GM19328 (cell line): ENCODE results near the gene ARID3A.
A peak's percentile ranks its signal among the peaks of the same experiment; 100 is the strongest.

Experiments used
- ATAC-seq: cut with Tn5 transposase; IDR thresholded peaks from one replicate; pipeline ENCODE4 v1.9.1; 2021; ENCODE audit warnings: mild to moderate bottlenecking, moderate library complexity; ENCODE audit not compliant: unreplicated experiment

Gene ARID3A

DNA sequence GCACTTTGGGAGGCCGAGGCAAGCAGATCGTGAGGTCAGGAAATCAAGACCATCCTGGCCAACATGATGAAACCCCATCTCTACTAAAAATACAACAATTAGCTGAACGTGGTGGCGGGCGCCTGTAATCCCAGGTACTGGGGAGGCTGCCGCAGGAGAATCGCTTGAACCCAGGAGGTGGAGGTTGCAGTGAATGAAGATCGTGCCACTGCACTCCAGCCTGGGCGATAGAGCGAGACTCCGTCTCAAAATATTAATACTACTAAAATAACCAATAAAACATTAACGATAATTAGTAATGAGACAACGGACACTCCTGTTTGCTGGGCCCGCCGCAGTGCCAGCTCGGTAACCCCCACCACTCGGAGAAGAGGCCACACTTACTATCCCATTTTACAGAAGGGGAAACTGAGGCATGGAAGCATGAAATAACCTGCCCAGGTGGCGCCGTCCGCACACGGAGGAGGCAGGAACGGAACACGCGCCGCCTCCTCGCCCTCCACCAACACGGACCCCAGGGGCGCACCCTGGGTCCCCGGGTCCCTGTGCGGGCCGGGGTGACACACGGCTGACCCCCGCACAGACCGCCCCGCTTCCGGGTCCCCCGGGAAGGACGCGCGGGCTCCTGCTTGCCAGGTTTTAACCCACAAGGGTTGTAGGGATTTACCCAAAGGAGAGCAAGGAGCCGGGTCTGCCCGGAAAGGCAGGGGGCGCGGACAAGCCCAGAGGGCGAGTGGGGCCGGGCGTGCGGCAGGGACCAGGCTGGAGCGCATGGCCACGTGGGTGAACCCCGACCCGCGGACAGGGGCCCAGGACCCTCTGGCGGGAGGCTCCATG lies 14.4 kb upstream of the ARID3A start:
- ATAC-seq: no peak

DNA sequence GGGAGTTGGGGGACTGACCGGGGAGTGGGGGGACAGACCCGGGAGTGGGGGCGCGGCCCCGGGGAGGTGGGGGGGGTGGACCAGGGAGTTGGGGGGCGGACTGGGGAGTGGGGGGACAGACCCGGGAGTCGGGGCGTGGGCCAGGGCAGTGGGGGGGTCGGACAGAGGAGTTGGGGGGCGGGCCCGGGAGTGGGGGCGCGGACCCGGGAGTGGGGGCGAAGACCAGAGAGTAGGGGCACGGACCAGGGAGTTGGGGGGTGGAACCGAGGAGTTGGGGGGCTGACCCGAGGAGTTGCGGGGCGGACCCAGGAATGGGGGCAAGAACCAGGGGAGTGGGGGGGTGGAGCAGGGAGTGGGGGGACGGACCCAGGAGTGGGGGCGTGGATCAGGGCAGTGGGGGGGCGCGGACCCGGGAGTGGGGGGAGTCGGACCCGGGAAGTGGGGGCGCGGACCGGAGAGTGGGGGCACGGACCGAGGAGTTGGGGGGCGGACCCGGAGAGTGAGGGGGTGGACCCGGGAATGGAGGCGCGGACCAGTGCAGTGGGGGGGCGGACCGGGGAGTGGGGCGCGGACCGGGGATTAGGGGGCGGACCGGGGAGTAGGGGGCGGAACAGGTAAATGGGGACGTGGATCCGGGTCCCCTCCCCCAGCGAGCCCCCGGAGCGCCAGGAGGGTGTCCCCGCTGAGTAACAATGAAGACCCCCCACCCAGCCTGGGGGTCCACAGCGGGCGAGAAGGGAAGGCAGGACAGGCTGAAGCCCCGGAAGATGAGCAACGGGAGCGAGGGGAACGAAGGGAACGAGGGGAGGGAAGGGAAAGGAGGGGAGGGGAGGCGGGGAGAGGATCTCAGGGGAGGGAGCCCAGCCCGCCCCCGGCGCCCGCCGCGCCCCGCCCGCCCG lies 13.4 kb upstream of the ARID3A start:
- ATAC-seq: no peak

DNA sequence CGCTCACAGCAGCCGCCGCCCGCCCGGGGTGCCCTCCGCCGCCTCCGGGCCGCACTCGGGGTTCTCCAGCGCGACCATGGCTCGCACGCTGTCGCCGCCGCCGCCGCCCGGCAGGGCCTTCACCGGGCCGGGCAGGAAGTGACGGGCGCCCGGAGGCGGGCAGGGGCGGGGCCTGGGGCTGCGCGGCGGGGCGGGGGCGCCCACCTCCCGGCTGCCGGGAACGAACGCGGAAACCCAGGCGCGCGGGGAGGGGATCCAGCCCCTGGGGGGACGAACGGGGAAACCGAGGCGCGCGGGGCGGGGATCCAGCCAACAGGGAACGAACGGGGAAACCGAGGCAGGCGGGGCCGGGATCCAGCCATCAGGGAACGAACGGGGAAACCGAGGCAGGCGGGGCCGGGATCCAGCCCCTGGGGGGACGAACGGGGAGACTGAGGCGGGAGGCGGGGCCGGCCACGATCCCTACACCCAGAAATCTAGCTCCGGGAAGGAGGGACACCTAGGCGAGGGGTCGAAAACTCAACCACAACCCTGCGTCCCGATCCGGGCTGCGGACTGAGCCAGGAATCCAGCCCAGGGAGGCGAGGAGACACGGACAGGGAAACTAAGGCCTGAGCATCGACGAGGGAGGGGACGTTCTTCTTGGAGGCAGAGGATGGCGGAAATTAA lies 12.6 kb upstream of the ARID3A start, which contains the start of gene R3HDM4:
TSS of gene R3HDM4 (minus strand) at position 140 of the 669 bp plus-strand sequence. CDS start at position 78, 62 bp downstream.
- ATAC-seq: no peak

DNA sequence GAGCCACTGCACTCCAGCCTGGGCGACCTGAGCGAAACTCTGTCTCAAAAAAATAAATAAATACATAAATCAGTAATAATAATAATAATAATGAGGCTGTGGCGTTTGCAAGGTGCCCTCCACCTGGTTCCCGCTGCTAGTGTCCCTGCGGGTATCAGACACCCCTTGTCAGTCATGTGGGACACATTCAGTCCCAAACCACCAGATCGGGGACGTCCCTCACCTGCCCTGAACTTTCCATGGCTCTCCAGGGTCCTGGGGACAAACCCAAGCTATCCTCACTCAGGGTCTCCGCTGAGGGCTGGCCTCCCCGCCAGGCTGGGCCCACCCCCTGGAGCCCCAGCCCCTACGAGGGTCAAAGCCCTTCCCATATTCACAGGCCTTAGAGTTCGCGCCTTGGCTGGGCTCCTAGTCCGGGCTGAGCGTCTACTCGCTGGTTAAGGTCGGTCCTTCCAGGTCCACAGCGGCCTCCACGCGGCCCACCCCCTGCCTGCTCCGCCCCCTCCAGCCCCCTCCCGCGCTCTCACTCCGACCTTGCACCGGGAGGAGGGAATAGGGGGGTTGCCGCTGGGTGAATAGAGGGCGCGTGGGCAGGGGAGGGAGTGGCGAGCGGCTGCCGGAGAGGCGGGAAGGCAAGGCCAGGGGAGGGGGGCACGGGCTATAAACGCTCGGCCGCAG lies 9.1 kb upstream of the ARID3A start:
- ATAC-seq: no peak

DNA sequence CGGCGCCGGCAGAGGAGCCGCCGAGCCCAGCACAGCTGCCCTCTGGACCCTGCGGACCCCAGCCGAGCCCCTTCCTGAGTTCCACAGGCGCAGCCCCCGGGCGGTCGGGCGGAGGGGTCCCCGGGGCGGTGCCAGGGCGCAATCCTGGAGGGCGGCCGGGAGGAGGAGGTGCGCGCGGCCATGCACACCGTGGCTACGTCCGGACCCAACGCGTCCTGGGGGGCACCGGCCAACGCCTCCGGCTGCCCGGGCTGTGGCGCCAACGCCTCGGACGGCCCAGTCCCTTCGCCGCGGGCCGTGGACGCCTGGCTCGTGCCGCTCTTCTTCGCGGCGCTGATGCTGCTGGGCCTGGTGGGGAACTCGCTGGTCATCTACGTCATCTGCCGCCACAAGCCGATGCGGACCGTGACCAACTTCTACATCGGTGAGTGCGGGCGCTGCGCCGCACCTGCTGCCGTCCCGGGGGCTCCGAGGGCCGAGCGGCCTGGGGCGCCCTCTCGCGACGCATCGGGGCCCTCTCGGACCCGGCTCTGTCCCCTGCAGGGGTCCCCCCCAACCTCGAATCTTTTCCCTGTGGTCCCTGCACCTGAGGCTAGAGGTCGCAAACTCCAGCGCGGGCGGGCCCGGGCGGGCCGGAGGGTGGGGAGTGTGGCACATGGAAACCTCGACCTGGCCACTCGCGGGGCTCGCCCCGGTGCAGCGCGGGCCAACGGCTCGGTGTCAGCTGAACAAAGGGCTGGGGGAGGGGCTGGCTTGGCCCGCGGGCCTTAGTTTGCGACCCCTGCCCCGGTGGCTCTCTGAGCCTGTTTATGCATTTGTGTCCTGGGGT lies 8.3 kb upstream of the ARID3A start, which contains the start of gene KISS1R:
TSS of gene KISS1R (plus strand) at position 11 of the 829 bp plus-strand sequence. CDS start at position 181, 170 bp downstream.
- no peak for ATAC-seq

DNA sequence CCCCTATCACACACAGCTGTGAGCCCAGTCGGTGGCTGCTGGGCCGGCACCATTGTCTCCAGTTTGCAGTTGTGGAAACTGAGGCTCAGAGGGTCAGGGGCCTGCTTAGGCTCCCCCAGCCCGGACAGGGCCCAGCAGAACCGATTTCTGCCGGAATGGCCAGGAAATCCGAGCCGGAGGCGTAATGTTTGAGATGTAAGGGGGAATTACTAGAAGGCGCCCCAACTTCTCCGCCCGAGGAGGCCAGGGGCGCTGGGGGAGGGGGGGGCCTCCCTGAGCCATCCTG lies 7.7 kb upstream of the ARID3A start:
- no peak for ATAC-seq

DNA sequence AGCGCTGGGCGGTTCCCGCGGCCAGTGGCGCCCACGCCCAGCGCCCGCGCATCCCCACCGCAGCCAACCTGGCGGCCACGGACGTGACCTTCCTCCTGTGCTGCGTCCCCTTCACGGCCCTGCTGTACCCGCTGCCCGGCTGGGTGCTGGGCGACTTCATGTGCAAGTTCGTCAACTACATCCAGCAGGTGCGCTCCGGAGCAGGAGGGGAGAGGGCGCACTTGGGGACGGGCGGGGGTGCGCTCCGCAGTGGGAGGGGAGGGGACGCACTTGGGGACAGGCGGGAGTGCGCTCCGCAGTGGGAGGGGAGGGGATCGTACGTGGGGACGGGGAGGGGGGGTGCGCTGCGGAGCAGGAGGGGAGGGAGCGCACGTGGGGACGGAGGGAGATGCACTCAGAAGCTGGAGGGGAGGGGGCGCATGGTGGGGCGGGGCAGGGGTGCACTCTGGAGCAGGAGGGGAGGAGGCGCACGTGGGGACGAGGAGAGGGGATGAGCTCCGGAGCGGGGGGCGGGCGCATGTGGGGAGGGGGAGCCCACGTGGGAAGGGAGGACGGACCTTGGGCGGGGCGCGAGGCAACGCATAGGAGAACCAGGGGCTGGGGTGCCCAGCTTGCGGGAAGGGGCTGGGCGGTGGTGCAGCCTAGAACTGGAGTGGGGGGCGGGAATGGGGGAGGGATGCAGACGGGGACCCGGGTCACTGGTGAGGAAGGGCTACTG lies 7.2 kb upstream of the ARID3A start:
- ATAC-seq: no peak

DNA sequence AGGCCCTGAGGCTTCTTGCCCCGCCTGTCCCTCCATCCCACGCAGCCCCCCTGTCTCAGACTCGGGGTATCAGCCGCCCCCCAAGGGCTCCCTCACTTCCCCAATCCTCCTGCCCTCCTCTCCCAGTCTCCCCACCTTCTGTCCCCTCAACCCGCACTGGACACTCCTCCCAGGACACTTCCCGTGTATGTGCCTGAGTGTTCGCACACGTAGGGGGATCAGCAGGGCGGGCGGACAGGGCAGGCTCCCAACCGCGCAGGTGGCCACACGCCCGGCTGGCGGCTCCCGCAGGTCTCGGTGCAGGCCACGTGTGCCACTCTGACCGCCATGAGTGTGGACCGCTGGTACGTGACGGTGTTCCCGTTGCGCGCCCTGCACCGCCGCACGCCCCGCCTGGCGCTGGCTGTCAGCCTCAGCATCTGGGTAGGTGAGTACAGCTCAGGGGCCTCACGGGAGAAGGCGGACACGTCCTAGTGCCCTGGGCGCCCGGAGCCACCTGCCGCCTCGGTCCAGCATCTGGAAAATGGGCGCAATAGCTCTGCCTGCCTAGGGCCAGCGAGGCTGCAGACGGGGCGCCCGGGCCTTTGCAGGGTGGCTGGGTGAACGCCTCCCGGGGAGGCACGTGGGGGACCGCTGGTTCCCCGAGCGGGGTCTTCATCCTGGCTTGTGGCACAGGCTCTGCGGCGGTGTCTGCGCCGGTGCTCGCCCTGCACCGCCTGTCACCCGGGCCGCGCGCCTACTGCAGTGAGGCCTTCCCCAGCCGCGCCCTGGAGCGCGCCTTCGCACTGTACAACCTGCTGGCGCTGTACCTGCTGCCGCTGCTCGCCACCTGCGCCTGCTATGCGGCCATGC lies 6.4 kb upstream of the ARID3A start:
- ATAC-seq: no peak

DNA sequence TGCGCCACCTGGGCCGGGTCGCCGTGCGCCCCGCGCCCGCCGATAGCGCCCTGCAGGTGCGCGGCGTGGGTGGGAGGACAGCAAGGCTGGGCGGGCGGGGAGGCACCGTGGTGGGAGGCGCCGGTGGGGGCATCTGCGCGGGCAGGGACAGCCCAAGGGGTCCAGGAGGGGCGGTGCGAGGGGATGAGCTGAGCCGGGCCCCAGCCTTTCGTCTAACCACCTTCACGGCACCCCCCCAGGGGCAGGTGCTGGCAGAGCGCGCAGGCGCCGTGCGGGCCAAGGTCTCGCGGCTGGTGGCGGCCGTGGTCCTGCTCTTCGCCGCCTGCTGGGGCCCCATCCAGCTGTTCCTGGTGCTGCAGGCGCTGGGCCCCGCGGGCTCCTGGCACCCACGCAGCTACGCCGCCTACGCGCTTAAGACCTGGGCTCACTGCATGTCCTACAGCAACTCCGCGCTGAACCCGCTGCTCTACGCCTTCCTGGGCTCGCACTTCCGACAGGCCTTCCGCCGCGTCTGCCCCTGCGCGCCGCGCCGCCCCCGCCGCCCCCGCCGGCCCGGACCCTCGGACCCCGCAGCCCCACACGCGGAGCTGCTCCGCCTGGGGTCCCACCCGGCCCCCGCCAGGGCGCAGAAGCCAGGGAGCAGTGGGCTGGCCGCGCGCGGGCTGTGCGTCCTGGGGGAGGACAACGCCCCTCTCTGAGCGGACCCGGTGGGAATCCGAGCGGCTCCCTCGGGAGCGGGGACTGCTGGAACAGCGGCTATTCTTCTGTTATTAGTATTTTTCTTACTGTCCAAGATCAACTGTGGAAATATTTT lies 5.6 kb upstream of the ARID3A start:
- ATAC-seq: no peak

DNA sequence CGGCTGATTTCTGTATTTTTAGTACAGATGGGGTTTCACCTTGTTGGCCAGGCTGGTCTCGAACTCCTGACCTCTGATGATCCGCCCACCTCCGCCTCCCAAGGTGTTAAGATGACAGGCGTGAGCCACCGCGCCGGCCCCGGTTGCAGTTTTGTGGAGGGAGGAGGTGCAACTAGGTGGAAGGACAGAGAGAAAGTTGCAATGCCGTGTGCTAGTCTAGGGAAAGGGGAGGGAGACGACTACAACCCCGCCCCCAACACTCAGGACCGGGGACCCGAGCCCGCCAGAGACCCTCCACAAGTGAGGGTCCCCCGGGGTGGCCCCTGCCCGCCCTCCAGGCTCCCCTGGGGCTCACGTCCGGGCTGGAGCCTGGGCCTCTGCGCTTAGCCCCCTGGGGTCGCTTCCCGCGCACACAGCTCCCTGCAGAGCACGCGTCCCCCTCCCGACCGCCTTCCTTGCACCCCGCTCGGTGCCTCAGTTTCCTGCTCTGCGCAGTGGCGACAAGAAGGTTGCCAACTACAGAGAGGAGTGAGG lies 1.2 kb upstream of the ARID3A start:
- ATAC-seq: no peak

DNA sequence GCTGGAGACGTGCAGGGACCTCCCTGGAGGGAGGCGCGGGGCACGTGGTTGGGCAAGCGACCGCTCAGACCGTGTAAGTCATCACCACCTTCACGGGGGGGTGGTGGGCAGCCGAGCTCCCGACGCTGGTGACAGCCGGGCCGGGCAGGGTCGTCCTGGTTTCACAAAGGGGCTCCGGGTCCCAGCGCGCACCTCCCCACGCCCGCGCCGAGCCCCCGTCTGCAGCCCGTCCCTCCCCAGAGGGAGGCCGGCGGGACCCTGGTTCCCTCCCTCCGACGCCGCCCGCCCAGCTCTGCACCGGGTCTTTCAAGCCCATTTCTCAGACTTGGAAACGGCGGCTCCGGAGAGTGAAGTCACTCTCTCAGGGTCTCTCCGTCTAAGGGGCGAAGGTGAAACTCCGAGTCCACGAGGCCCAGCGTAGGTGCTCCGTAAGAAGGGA lies 729 bp upstream of the ARID3A start:
- ATAC-seq: peak; percentile 1

DNA sequence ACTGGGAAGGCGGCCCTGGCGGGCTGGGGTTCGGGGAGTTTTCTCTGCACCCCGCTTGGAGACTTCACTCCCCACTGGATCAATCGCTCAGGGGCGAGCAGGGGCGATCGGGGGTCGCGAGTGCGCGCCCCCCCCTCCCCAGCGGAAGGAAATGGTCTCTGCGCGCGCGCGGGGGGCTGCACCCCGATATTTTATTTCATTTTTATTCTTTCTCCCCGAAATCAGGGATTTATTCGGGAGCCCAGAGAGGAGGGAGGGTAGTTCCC lies 421 bp downstream of the ARID3A start:
- no peak for ATAC-seq

DNA sequence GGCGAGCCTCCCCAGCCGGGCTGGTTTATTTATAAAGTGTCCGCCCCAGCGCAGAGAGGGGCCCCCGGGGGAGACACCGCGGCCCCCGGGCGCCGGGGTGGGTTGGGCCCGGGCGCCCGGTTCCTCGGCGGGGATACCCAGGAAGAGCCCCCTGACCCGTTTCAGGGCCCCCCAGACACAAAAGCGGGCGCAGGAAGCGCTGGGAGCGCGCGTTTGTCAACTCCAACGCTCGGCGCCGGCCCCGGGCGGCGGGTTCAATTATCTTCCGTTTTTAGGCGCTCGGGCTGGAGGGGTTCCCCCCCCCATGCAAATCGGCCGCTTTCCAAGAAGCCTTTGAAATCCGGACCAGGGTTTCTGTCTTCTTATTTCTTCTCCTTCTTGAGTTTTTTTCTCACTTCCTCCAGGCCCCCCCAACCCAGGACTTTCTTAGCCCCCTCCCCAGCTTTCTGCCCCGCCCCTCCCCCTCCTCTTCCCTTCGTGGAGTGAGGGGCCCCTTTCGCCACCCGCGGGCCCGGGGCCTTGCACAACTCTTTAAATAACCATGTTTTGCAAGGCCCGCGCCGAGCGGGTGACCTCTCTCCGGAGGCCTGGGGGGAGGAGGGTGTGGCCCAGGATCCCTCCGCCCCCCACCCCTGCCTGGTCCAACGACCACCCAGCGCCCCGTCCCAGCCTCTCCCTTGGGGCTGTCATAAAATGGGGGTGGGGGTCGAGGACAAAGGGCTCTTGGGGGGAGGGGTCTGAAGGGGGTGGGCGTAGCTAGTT lies 935 bp downstream of the ARID3A start:
- no peak for ATAC-seq

DNA sequence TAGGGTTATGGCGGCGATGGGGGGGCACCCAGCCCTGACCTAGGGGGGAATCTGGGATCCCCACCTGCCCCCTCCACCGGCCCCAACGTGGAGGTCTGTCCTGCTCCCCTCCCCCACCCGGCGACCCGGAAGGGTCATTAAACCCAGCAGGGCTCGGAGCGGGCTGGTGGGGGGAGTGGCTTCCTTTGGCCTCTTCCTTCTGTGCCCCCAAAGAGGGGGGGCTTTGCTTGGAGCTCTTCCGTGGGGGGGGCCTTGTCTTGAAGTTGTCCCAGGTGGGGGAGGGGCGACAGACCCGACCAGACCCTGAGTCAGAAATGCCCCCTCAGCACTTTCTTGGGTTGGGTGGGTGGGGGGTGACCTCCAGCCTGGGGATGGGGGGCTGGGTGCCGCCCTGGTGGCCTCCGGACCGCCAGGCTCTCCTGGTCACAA lies 1.5 kb downstream of the ARID3A start:
- no peak for ATAC-seq

DNA sequence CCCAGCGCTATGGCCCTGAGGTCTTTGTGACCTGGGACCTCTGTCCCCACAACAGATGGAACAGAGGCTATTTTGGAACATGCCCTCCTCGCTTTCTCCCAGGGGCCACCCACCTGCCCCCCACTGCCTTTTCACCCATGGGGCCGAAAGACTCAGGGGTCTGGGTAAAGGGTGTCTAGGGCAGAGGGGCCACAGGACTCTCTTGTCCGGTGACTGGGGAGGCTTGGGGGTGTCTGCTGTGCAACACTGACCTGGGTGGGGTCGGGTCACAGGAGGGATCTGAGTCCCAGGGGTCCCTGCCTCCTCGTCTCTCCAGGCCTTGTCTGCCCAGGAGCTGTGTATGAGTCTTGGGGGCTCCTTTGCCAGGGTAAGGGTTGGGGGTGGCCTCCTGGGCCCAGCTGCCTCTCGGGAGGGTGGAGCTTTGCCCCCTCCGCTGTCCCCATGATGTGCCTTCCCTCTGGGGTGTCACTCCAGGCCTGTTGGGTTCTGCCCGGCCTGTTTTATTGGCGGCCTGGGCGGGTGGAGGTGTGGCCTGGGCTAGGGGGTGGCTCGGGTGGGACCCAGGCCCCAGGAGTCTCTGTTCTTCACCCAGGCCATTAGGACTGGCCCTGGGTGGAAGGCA lies 2.1 kb downstream of the ARID3A start:
- no peak for ATAC-seq

DNA sequence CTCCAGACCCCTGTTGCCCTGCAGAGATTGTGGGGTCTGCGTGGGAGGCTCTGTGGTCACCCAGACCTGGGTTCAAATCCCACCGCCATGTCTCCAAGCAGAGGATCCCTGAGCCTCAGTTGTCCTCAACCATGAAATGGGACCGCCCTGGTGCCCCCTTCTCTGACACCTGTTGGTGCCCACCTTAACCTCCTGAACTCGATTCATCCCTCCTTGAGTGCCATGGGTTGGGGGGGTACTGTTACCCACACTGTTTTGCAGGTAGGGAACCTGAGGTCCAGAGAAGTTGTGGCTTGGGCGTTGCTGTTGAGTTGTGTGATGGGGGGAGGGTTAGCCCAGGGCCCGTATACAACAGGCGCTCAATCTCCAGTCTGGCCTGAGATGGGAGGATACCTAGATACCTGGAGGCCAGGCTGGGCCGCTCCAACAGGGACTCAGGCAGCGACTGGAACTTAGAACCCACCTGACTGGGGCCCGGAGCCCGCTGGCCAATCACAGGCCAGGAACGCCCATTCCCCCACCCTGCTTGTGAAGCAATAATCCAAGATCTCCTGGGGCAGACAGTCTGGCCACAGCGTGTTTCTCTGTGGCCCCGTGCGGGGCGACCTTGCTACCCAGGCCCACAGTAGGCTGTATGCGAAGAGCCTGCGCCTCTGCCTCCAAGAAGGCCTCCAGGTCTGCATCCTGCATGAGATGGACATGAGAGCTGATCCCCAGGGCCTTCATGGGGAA lies 2.8 kb downstream of the ARID3A start:
- ATAC-seq: no peak
